SK-N-SH (cell line): ENCODE data around the gene PDE11A. TPM values are rescaled to one million over a fixed set of nuclear protein-coding genes. Genes with fewer than 3 reads are reported as not detected.
"Not testable (repeated sequence)": the region's sequence is repeated elsewhere in the genome, so short reads cannot be mapped to it uniquely, and the experiment has no call there.

Experiments used
- CTCF ChIA-PET: fragments of 300-600, 350-600 bp; formaldehyde crosslinking; extraction: SDS; loops from one replicate; lab custom pipeline; 2021; lab: Yijun Ruan, JAX
- POLR2A ChIA-PET: fragments of 350-600 bp; sonication (Branson Sonifier 250); formaldehyde crosslinking; extraction: SDS; loops from one replicate; lab custom pipeline; 2020; ENCODE audit warnings: antibody characterized with exemption, inconsistent platforms; lab: Yijun Ruan, JAX
- DNase-seq: peaks from one replicate; pipeline ENCODE4 v3.0.0; 2012
- H2AFZ ChIP-seq: fragments of 200-600 bp; sonication (generic); 2 replicates; pipeline ENCODE4 v1.8.1; 2016; ENCODE audit warnings: antibody characterized with exemption, mild to moderate bottlenecking, low read depth
- H3F3A ChIP-seq: fragments of 200-600 bp; sonication (generic); replicated peaks from 2 replicates; pipeline ENCODE3; 2016; ENCODE audit warnings: antibody characterized with exemption, mild to moderate bottlenecking; ENCODE audit not compliant: insufficient read depth
- H3K27ac ChIP-seq, 2 experiments: fragments of 200-500 bp in 1 of 2; fragments of 200-600 bp in 1 of 2; sonication (Bioruptor generic) in 1 of 2; sonication (generic), shearing (Covaris generic) in 1 of 2; 2 replicates each; pipeline versions ENCODE4 v1.5.1 to v1.6.1; 2014 to 2016; ENCODE audit warnings: low read depth in 2 of 2, inconsistent platforms in 1 of 2, low read length in 1 of 2, mild to moderate bottlenecking in 1 of 2, mixed read lengths in 1 of 2
- H3K27me3 ChIP-seq: fragments of 200-600 bp; sonication (generic), shearing (Covaris generic); 2 replicates; pipeline ENCODE4 v1.6.1; 2016; ENCODE audit warnings: mixed run types; ENCODE audit not compliant: insufficient read depth
- H3K36me3 ChIP-seq, 2 experiments: fragments of 200-500 bp in 1 of 2; fragments of 200-600 bp in 1 of 2; sonication (Bioruptor generic) in 1 of 2; sonication (generic) in 1 of 2; replicated peaks in 1 of 2; 2 replicates each; pipeline versions ENCODE3 to v1.5.1; 2014 to 2016; ENCODE audit warnings: low read length in 1 of 2, mild to moderate bottlenecking in 1 of 2; ENCODE audit not compliant: insufficient read depth in 2 of 2, control insufficient read depth in 1 of 2
- H3K4me1 ChIP-seq, 2 experiments: fragments of 200-500 bp in 1 of 2; fragments of 200-600 bp in 1 of 2; sonication (Bioruptor generic) in 1 of 2; sonication (generic), shearing (Covaris generic) in 1 of 2; 2 replicates each; pipeline versions ENCODE4 v1.5.1 to v1.6.1; 2014 to 2016; ENCODE audit warnings: low read depth in 1 of 2, low read length in 1 of 2, mixed run types in 1 of 2; ENCODE audit not compliant: insufficient read depth in 2 of 2, control insufficient read depth in 1 of 2
- H3K4me2 ChIP-seq: fragments of 200-600 bp; sonication (generic), shearing (Covaris generic); 2 replicates; pipeline ENCODE4 v1.6.1; 2017; ENCODE audit warnings: mixed run types
- H3K4me3 ChIP-seq, 2 experiments: fragments of 200-500 bp in 1 of 2; fragments of 200-600 bp in 1 of 2; sonication (Bioruptor generic) in 1 of 2; sonication (generic), shearing (Covaris generic) in 1 of 2; 2 replicates each; pipeline versions ENCODE4 v1.5.1 to v1.8.1; 2014 to 2016; ENCODE audit warnings: low read depth in 2 of 2, inconsistent platforms in 1 of 2, low read length in 1 of 2, mild to moderate bottlenecking in 1 of 2, mixed read lengths in 1 of 2, moderate library complexity in 1 of 2
- H3K79me2 ChIP-seq: fragments of 200-600 bp; sonication (generic); 2 replicates; pipeline ENCODE4 v1.8.1; 2017; ENCODE audit warnings: mild to moderate bottlenecking; ENCODE audit not compliant: insufficient read depth
- H3K9ac ChIP-seq: fragments of 200-600 bp; sonication (generic); 2 replicates; pipeline ENCODE4 v1.6.1; 2017; ENCODE audit warnings: mixed run types
- H3K9me2 ChIP-seq: fragments of 200-600 bp; sonication (generic); 2 replicates; pipeline ENCODE4 v1.6.1; 2017; ENCODE audit warnings: mixed run types
- H3K9me3 ChIP-seq: fragments of 200-600 bp; sonication (generic); 2 replicates; pipeline ENCODE4 v1.6.1; 2017; ENCODE audit warnings: mixed run types, mild to moderate bottlenecking, moderate library complexity
- H4K20me1 ChIP-seq: fragments of 200-600 bp; sonication (generic); 2 replicates; pipeline ENCODE4 v1.6.1; 2017; ENCODE audit warnings: mild to moderate bottlenecking, mixed run types; ENCODE audit not compliant: insufficient read depth
- FOXJ3 ChIP-seq: sonication (generic); formaldehyde crosslinking; IDR thresholded peaks from 2 replicates; pipeline ENCODE4 v1.5.1; 2020; ENCODE audit warnings: mild to moderate bottlenecking, missing genetic modification reagents
- FOXM1 ChIP-seq: IDR thresholded peaks from 2 replicates; pipeline ENCODE4 v1.4.0; 2012; ENCODE audit warnings: low read depth, mild to moderate bottlenecking
- GABPA ChIP-seq: IDR thresholded peaks from 2 replicates; pipeline ENCODE4 v1.4.0; 2012; ENCODE audit warnings: low read depth, mild to moderate bottlenecking
- IRF3 ChIP-seq: fragments of 150-350 bp; IDR thresholded peaks from 2 replicates; pipeline ENCODE4 v1.6.1; 2016; ENCODE audit warnings: mild to moderate bottlenecking, low read depth, low read length
- JUND ChIP-seq: IDR thresholded peaks from 2 replicates; pipeline ENCODE4 v1.4.0; 2012
- NRF1 ChIP-seq: IDR thresholded peaks from 2 replicates; pipeline ENCODE4 v1.6.1; 2012; ENCODE audit warnings: low read depth, mild to moderate bottlenecking, low read length
- RAD21 ChIP-seq: IDR thresholded peaks from 2 replicates; pipeline ENCODE4 v1.6.1; 2012; ENCODE audit warnings: mild to moderate bottlenecking, low read length
- RCOR1 ChIP-seq: fragments of 150-350 bp; IDR thresholded peaks from 2 replicates; pipeline ENCODE4 v1.6.1; 2017; ENCODE audit warnings: antibody characterized with exemption, low read length
- SIN3A ChIP-seq: IDR thresholded peaks from 2 replicates; pipeline ENCODE4 v1.6.1; 2012; ENCODE audit warnings: low read depth, mild to moderate bottlenecking, low read length, moderate library complexity, borderline replicate concordance
- USF2 ChIP-seq: fragments of 150-350 bp; IDR thresholded peaks from 2 replicates; pipeline ENCODE4 v1.6.1; 2017; ENCODE audit warnings: antibody characterized with exemption, low read length, low read depth, borderline replicate concordance
- WGBS: methylation state at CpG from one replicate; pipeline ENCODE4 v1.1.6; 2017; ENCODE audit warnings: low lambda C conversion rate; 5-methylcytosine and 5-hydroxymethylcytosine counted together
- polyA plus RNA-seq, 3 experiments: library from polyadenylated mRNA; depleted of rRNA; stranded (reverse); fragments of >200 nt; gene quantifications; 2 replicates each; pipeline ENCODE4 v1.2.3, GENCODE V29; 2012
- TF ChIP-seq, protein P1 (sequence below): IDR thresholded peaks from 2 replicates; pipeline ENCODE4 v1.6.1; 2012; ENCODE audit warnings: mild to moderate bottlenecking, low read depth, low read length, moderate library complexity

Gene PDE11A
- polyA plus RNA-seq, 1 of the 3 experiments (the other 2 are of a cell fraction), result 0.10 TPM

- TF ChIP-seq, protein P1, sequence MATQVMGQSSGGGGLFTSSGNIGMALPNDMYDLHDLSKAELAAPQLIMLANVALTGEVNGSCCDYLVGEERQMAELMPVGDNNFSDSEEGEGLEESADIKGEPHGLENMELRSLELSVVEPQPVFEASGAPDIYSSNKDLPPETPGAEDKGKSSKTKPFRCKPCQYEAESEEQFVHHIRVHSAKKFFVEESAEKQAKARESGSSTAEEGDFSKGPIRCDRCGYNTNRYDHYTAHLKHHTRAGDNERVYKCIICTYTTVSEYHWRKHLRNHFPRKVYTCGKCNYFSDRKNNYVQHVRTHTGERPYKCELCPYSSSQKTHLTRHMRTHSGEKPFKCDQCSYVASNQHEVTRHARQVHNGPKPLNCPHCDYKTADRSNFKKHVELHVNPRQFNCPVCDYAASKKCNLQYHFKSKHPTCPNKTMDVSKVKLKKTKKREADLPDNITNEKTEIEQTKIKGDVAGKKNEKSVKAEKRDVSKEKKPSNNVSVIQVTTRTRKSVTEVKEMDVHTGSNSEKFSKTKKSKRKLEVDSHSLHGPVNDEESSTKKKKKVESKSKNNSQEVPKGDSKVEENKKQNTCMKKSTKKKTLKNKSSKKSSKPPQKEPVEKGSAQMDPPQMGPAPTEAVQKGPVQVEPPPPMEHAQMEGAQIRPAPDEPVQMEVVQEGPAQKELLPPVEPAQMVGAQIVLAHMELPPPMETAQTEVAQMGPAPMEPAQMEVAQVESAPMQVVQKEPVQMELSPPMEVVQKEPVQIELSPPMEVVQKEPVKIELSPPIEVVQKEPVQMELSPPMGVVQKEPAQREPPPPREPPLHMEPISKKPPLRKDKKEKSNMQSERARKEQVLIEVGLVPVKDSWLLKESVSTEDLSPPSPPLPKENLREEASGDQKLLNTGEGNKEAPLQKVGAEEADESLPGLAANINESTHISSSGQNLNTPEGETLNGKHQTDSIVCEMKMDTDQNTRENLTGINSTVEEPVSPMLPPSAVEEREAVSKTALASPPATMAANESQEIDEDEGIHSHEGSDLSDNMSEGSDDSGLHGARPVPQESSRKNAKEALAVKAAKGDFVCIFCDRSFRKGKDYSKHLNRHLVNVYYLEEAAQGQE, result no peak
- TF ChIP-seq JUND (no peak), IRF3 (no peak), FOXM1 (no peak), GABPA (no peak), FOXJ3 (CRISPR knock-in tag) (no peak), NRF1 (no peak)
- TF ChIP-seq, all 33 proteins: peak for 0
These were observed 15.3 kb downstream of the PDE11A start (continued) for GRCh38 chr2:178057179-178057680.

GRCh38 chr2:178056345-178056744, 16.2 kb downstream of the PDE11A start:
- POLR2A ChIA-PET, result no interaction called here
- no peaks in the 10 kb centered on the region for H4K20me1 ChIP-seq
- H2AFZ ChIP-seq, result no peak overlapping the region
- H3K4me3 ChIP-seq, result no peak overlapping the region
- H3K9me3 ChIP-seq, result no peaks in the 10 kb centered on the region
- H3K4me2 ChIP-seq, result no peak overlapping the region
- DNase-seq, result no peak
- CTCF ChIA-PET, result no interaction called here
- no peaks in the 10 kb centered on the region; a peak in 1 of 4 replicates for H3K4me1 ChIP-seq
- no peak overlapping the region for H3K27ac ChIP-seq
- H3K9ac ChIP-seq, result no peak overlapping the region
- no peaks in the 10 kb centered on the region for H3K9me2 ChIP-seq
- no peaks in the 10 kb centered on the region for H3F3A ChIP-seq
- H3K79me2 ChIP-seq, result no peaks in the 10 kb centered on the region
- TF ChIP-seq NRF1 (no peak), SIN3A (no peak), GABPA (no peak), RCOR1 (no peak), USF2 (no peak), RAD21 (no peak)
- TF ChIP-seq, protein P1, result no peak
- no peaks in the 10 kb centered on the region for H3K27me3 ChIP-seq
- H3K36me3 ChIP-seq, result no peaks in the 10 kb centered on the region
- 36% methylated on average over 1 of the region's 1 CpG for WGBS

DNA sequence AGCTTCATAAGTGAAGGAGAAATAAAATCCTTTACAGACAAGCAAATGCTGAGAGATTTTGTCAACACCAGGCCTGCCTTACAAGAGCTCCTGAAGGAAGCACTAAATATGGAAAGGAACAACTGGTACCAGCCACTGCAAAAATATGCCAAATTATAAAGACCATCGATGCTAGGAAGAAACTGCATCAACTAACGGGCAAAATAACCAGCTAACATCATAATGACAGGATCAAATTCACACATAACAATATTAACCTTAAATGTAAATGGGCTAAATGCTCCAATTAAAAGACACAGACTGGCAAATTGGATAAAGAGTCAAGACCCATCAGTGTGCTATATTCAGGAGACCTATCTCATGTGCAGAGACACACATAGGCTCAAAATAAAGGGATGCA, 21.3 kb downstream of the PDE11A start:
- H3K36me3 ChIP-seq, CTCF ChIA-PET, H3K9me2 ChIP-seq, H3F3A ChIP-seq, H3K9me3 ChIP-seq, H3K9ac ChIP-seq, H3K27ac ChIP-seq, H3K79me2 ChIP-seq, DNase-seq, H3K4me1 ChIP-seq, H3K4me2 ChIP-seq, H3K27me3 ChIP-seq, H4K20me1 ChIP-seq, H2AFZ ChIP-seq, H3K4me3 ChIP-seq, POLR2A ChIA-PET: not testable (repeated sequence)
- 29% methylated on average over 2 of the region's 2 CpGs for WGBS
